ENCODE results near the gene DIS3L2. TPM values are rescaled to one million over a fixed set of nuclear protein-coding genes. Genes with fewer than 3 reads are reported as not detected.

Gene DIS3L2
- total and polyA plus RNA-seq, 2 of the 8 experiments (the other 6 are each of a cell fraction or from before 2014, with no cell fraction given), result 11.5 to 21.6 TPM

- no peak for TF ChIP-seq CHD7 (IDR thresholded peaks at IDR 0.05; ENCODE audit: insufficient replicate concordance, low read length)
Measured at GRCh38 chr2:232278534-232278933, 317.0 kb downstream of the DIS3L2 start (continued).

Measured in H1 (cell line).